ENCODE measurements around the gene SULT1B1.

- TF ChIP-seq POLR2AphosphoS5 (IDR thresholded peaks at IDR 0.05; ENCODE audit: insufficient read depth, low read depth, low read length) (no peak), EZH2 (IDR thresholded peaks at IDR 0.05; ENCODE audit: borderline replicate concordance, low read depth, low read length, severe bottlenecking) (no peak), CTCF (IDR thresholded peaks at IDR 0.05; ENCODE audit: extremely low read depth in 1 of 2, insufficient read depth in 1 of 2, low read depth in 1 of 2, low read length in 2 of 2) (no peak), MYC (IDR thresholded peaks at IDR 0.05; ENCODE audit: low read depth, low read length) (no peak), POLR2A (IDR thresholded peaks at IDR 0.05; ENCODE audit: low read depth, low read length) (no peak)
These were observed 25.3 kb downstream of the SULT1B1 start for GRCh38 chr4:69735119-69735518.

Measured in endothelial cell of umbilical vein (primary cell).